ENCODE data around the gene CPTP. TPM values are rescaled to one million over a fixed set of nuclear protein-coding genes. Genes with fewer than 3 reads are reported as not detected.

The CPTP gene
- total and polyA plus RNA-seq, 10 of the 15 experiments (the other 5 are each of a cell fraction or from before 2014, with no cell fraction given): 0.06 to 24.3 (median 10.0) TPM

GRCh38 chr1:1310476-1311053 is 14.0 kb upstream of the CPTP start:
- Histone ChIP-seq H3K27ac (ENCODE audit: control insufficient read depth, insufficient read depth) (no peak overlapping the region), H3K4me3 (no peak overlapping the region), H3K9me3 (replicated peaks; ENCODE audit: control insufficient read depth, insufficient read depth, low read length) (no peaks in the 10 kb centered on the region), H3K4me2 (ENCODE audit: control insufficient read depth, insufficient read depth) (no peak overlapping the region), H3K4me1 (ENCODE audit: control insufficient read depth, insufficient read depth, low read length) (peaks cover 16% of the 10 kb centered on the region), H3K9ac (ENCODE audit: control insufficient read depth, insufficient read depth, low read length) (no peak overlapping the region), H3K36me3 (ENCODE audit: control insufficient read depth in 2 of 2, insufficient read depth in 2 of 2, low read length in 1 of 2) (peaks cover 3 to 34% of the 10 kb centered on the region in 2 experiments; a peak in 3 of 4 replicates), H3K79me2 (ENCODE audit: control insufficient read depth, insufficient read depth, low read length) (peaks cover 24% of the 10 kb centered on the region), H2AFZ (ENCODE audit: control insufficient read depth, low read depth, low read length) (no peak overlapping the region), H3K27me3 (replicated peaks in 1 of 2; ENCODE audit: control insufficient read depth in 2 of 2, insufficient read depth in 2 of 2, low read length in 1 of 2) (no peaks in the 10 kb centered on the region), H4K20me1 (ENCODE audit: control insufficient read depth, insufficient read depth) (no peaks in the 10 kb centered on the region)
- no TSS peak for BruUV-seq (replicated peaks)
- DNase-seq (ENCODE audit: low read depth, low spot score): no peak
- no peak for FAIRE-seq
- ChIA-PET CTCF (no interaction called here), POLR2A (interaction anchor here (0.6 kb wide), 1 partner anchor 37 kb away, joined by 5 read pairs; the partner anchor contains the start of gene UBE2J2), SMC1A (ENCODE audit: uncharacterized antibody, unreplicated experiment) (no interaction called here), RAD21 (ENCODE audit: unreplicated experiment) (no interaction called here)
- ATAC-seq: no peak
- intact Hi-C loops (cut with micrococcal nuclease; ENCODE audit: unreplicated experiment) (no loop called here), in situ Hi-C loops (cut with MboI) (no loop called here)
- TF ChIP-seq PAX5 (IDR thresholded peaks at IDR 0.05; ENCODE audit: borderline replicate concordance, low read depth, low read length): no peak
- TF ChIP-seq CREM (IDR thresholded peaks at IDR 0.05; ENCODE audit: low read depth): no peak
- TF ChIP-seq POLR2A (IDR thresholded peaks at IDR 0.05; ENCODE audit: low read depth, low read length): peak; percentile 31; the same call in 1 of the 2 replicates
- WGBS (ENCODE audit: insufficient coverage, insufficient replicate concordance, low lambda C conversion rate, missing lambda C conversion rate): 81% methylated on average over 19 of the region's 21 CpGs

GRCh38 chr1:1311107-1312104 is 13.2 kb upstream of the CPTP start:
- H3K27me3 ChIP-seq (replicated peaks in 1 of 2; ENCODE audit: control insufficient read depth in 2 of 2, insufficient read depth in 2 of 2, low read length in 1 of 2): no peaks in the 10 kb centered on the region
- peaks cover 3 to 34% of the 10 kb centered on the region in 2 experiments; a peak in 3 of 4 replicates for H3K36me3 ChIP-seq (ENCODE audit: control insufficient read depth in 2 of 2, insufficient read depth in 2 of 2, low read length in 1 of 2)
- FAIRE-seq (no peak), DNase-seq (ENCODE audit: low read depth, low spot score) (no peak), ATAC-seq (no peak)
- H3K4me3 ChIP-seq: no peak overlapping the region
- POLR2A ChIA-PET: interaction anchor here (0.6 kb wide), 1 partner anchor 38 kb away, joined by 5 read pairs; the partner anchor contains the start of gene UBE2J2
- no peak overlapping the region for H3K4me2 ChIP-seq (ENCODE audit: control insufficient read depth, insufficient read depth)
- no peak overlapping the region for H3K9ac ChIP-seq (ENCODE audit: control insufficient read depth, insufficient read depth, low read length)
- RAD21 ChIA-PET (ENCODE audit: unreplicated experiment): no interaction called here
- no TSS peak for BruUV-seq (replicated peaks)
- peaks cover 8% of the 10 kb centered on the region for H3K4me1 ChIP-seq (ENCODE audit: control insufficient read depth, insufficient read depth, low read length)
- intact Hi-C loops (cut with micrococcal nuclease; ENCODE audit: unreplicated experiment): no loop called here
- TF ChIP-seq POLR2A (IDR thresholded peaks at IDR 0.05; ENCODE audit: low read depth, low read length) (peak; percentile 69), ETV6 (conservative IDR thresholded peaks at IDR 0.05 in 1 of 2, IDR thresholded peaks at IDR 0.05 in 1 of 2; ENCODE audit: borderline replicate concordance in 1 of 2, low read depth in 1 of 2) (no peak)
- H3K27ac ChIP-seq (ENCODE audit: control insufficient read depth, insufficient read depth): no peak overlapping the region
- SMC1A ChIA-PET (ENCODE audit: uncharacterized antibody, unreplicated experiment): no interaction called here
- WGBS (ENCODE audit: insufficient coverage, insufficient replicate concordance, low lambda C conversion rate, missing lambda C conversion rate): 83% methylated on average over 13 of the region's 22 CpGs
- H3K79me2 ChIP-seq (ENCODE audit: control insufficient read depth, insufficient read depth, low read length): peaks cover 16% of the 10 kb centered on the region
- no peaks in the 10 kb centered on the region for H3K9me3 ChIP-seq (replicated peaks; ENCODE audit: control insufficient read depth, insufficient read depth, low read length)
- in situ Hi-C loops (cut with MboI): no loop called here
- H4K20me1 ChIP-seq (ENCODE audit: control insufficient read depth, insufficient read depth): no peaks in the 10 kb centered on the region
- no peak overlapping the region for H2AFZ ChIP-seq (ENCODE audit: control insufficient read depth, low read depth, low read length)
- CTCF ChIA-PET: no interaction called here

Data from GM12878 (cell line).